Calu3 (cell line): ENCODE measurements around the gene C1orf53. TPM values are rescaled to one million over a fixed set of nuclear protein-coding genes. Genes with fewer than 3 reads are reported as not detected.
"Not testable (repeated sequence)": the region's sequence is repeated elsewhere in the genome, so short reads cannot be mapped to it uniquely, and the experiment has no call there.

Experiments used
- BruUV-seq: library from RNA; stranded (reverse); fragments of 400-500 nt; replicated peaks from 2 replicates; lab custom pipeline; 2021; lab: Mats Ljungman, UMichigan
- CTCF ChIA-PET: fragments of 300-600 bp; sonication (Branson Sonifier 250); formaldehyde crosslinking; loops from one replicate; lab custom pipeline; 2022; ENCODE audit warnings: antibody characterized with exemption; lab: Charles Lee
- DNase-seq: peaks from one replicate; pipeline ENCODE4 v3.0.0; 2022
- H3K27ac Mint-ChIP-seq: one replicate; pipeline ENCODE4 v1.8.0; 2022; ENCODE audit warnings: mixed read lengths; ENCODE audit not compliant: unreplicated experiment
- H3K27me3 Mint-ChIP-seq: one replicate; pipeline ENCODE4 v1.8.0; 2022; ENCODE audit warnings: mixed read lengths; ENCODE audit not compliant: unreplicated experiment
- H3K36me3 Mint-ChIP-seq: one replicate; pipeline ENCODE4 v1.8.0; 2022; ENCODE audit warnings: mild to moderate bottlenecking, moderate library complexity, mixed read lengths; ENCODE audit not compliant: insufficient read depth, unreplicated experiment
- H3K4me1 Mint-ChIP-seq: one replicate; pipeline ENCODE4 v1.8.0; 2022; ENCODE audit warnings: mild to moderate bottlenecking, low read depth, mixed read lengths; ENCODE audit not compliant: unreplicated experiment
- H3K4me3 Mint-ChIP-seq: one replicate; pipeline ENCODE4 v1.8.0; 2022; ENCODE audit warnings: mild to moderate bottlenecking, low read depth, moderate library complexity, mixed read lengths; ENCODE audit not compliant: unreplicated experiment
- H3K9me3 Mint-ChIP-seq: one replicate; pipeline ENCODE4 v1.8.0; 2022; ENCODE audit warnings: low read depth, mixed read lengths; ENCODE audit not compliant: unreplicated experiment
- CTCF ChIP-seq: fragments of 200-600 bp; IDR thresholded peaks from one replicate; pipeline ENCODE4 v1.8.0; 2022; ENCODE audit warnings: antibody characterized with exemption; ENCODE audit not compliant: unreplicated experiment
- intact Hi-C: fragments of 100-400 bp; cut with micrococcal nuclease; formaldehyde crosslinking; loops from one replicate; pipeline ENCODE4 v1.10.0; 2022; ENCODE audit not compliant: unreplicated experiment
- total RNA-seq: library from RNA; stranded (reverse); gene quantifications from 2 replicates; pipeline ENCODE4 v1.2.3, GENCODE V29; 2022

C1orf53 gene
- total RNA-seq, 1 experiment from 2014 or later = 11.2 TPM

- CTCF ChIA-PET = interaction anchor here (0.6 to 0.8 kb wide), 2 partner anchors 131 to 544 kb away, joined by 3 to 4 read pairs; no protein-coding TSS in a partner anchor
- no peak overlapping the region for H3K27ac Mint-ChIP-seq
- BruUV-seq = no TSS peak
- no peak overlapping the region for H3K4me3 Mint-ChIP-seq
- H3K9me3 Mint-ChIP-seq = no peaks in the 10 kb centered on the region
- DNase-seq = no peak
- H3K36me3 Mint-ChIP-seq = no peaks in the 10 kb centered on the region
- intact Hi-C loops = no loop called here
- peaks cover 10% of the 10 kb centered on the region for H3K4me1 Mint-ChIP-seq
- no peaks in the 10 kb centered on the region for H3K27me3 Mint-ChIP-seq
- TF ChIP-seq CTCF = no peak
These were observed 42.1 kb downstream of the C1orf53 start for GRCh38 chr1:197944485-197944884.

GRCh38 chr1:197948926-197949899 is 46.8 kb downstream of the C1orf53 start:
- intact Hi-C loops = no loop called here
- no peak for DNase-seq
- H3K4me1 Mint-ChIP-seq = peaks cover 35% of the 10 kb centered on the region
- H3K9me3 Mint-ChIP-seq = peaks cover 7% of the 10 kb centered on the region
- H3K36me3 Mint-ChIP-seq = no peaks in the 10 kb centered on the region
- no peak for TF ChIP-seq CTCF
- no peaks in the 10 kb centered on the region for H3K27me3 Mint-ChIP-seq
- CTCF ChIA-PET = no interaction called here
- no TSS peak for BruUV-seq
- H3K4me3 Mint-ChIP-seq = no peak overlapping the region
- no peak overlapping the region for H3K27ac Mint-ChIP-seq

GRCh38 chr1:197951089-197951488 is 48.7 kb downstream of the C1orf53 start:
- intact Hi-C loops = loop anchor here (10.0 kb wide), 1 partner anchor 134 kb away; no protein-coding TSS in a partner anchor
- Mint-ChIP-seq H3K4me1 (peaks cover 49% of the 10 kb centered on the region), H3K9me3 (peaks cover 7% of the 10 kb centered on the region), H3K27ac (no peak overlapping the region), H3K4me3 (no peak overlapping the region), H3K27me3 (no peaks in the 10 kb centered on the region), H3K36me3 (peaks cover 8% of the 10 kb centered on the region)
- BruUV-seq = no TSS peak
- no peak for DNase-seq
- TF ChIP-seq CTCF = no peak
- CTCF ChIA-PET = no interaction called here

- Mint-ChIP-seq H3K4me3 (no peak overlapping the region), H3K4me1 (peaks cover 55% of the 10 kb centered on the region), H3K9me3 (peaks cover 7% of the 10 kb centered on the region), H3K27me3 (no peaks in the 10 kb centered on the region), H3K36me3 (peaks cover 8% of the 10 kb centered on the region), H3K27ac (peak overlapping the region; percentile 28)
- CTCF ChIA-PET = no interaction called here
- no peak for TF ChIP-seq CTCF
- BruUV-seq = no TSS peak
- DNase-seq = no peak
- intact Hi-C loops = loop anchor here (10.0 kb wide), 1 partner anchor 133 kb away; no protein-coding TSS in a partner anchor
These were observed 49.3 kb downstream of the C1orf53 start for GRCh38 chr1:197951617-197952175.

- BruUV-seq, DNase-seq, CTCF ChIA-PET, H3K27me3 Mint-ChIP-seq, H3K9me3 Mint-ChIP-seq: not testable (repeated sequence)
- Mint-ChIP-seq H3K36me3 (peaks cover 11% of the 10 kb centered on the region), H3K4me3 (peak overlapping the region; percentile 24), H3K4me1 (peaks cover 73% of the 10 kb centered on the region), H3K27ac (peak overlapping the region; percentile 88)
- intact Hi-C loops = loop anchor here (10.0 kb wide), 1 partner anchor 131 kb away; no protein-coding TSS in a partner anchor
These were observed 51.0 kb downstream of the C1orf53 start for GRCh38 chr1:197953472-197953871.
